Loucy (cell line): ENCODE results near the gene ELL3.

Experiments
- CTCF ChIP-seq: fragments of 200-600 bp; sonication (generic); conservative IDR thresholded peaks from 2 replicates; pipeline ENCODE4 v1.5.1; 2014; ENCODE audit warnings: mild to moderate bottlenecking, antibody characterized with exemption, low read length
- EZH2phosphoT487 ChIP-seq: fragments of 200-600 bp; IDR thresholded peaks from 2 replicates; pipeline ENCODE4 v1.6.1; 2018; ENCODE audit warnings: antibody characterized with exemption, mild to moderate bottlenecking, moderate library complexity, borderline replicate concordance

DNA sequence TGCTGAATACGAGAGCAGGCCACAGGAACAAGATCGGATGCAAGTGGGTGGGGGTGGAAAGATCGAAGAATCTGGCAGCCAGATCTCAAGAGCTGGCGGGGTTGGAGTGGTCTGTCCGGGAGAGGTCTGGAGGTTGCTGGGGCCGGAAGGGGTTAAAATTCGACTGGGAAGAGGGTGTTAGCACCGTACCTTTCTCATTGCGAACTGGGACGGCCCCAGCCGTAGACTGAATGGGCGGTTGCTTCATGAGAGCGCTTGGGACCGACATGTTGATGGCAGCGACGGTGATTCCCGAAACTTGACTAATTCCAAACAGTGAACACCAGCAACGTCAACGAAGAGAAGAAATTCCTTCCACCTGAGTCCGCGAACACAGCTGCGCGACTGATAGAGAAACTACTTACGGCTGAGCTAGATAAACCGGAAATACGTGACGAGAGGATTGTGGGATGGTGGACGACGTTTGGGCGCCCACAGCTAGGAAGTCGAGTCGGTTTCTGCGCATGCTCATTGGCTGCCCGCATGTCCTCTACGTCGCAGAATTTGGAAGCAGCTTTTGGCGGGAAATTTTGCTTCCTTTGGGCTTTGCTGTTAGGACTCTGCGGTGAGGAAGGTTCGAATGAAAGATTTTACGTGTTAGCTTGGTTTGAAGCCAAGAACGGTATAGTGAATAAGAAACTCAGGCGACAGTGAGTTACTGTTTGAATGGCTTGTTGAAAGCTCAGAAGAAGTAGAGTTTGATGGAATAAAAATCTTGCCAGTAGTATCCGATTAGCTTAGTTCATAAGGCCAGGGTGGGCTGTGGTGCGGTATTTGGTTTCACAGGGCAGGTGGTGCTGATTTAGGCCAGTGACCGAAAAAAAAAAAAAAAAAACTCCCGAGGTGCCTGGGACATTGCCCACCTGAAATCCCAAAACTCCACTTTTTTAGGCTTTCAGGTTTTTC is 47.8 kb upstream of the ELL3 start, which contains the start of gene MFAP1:
- no peak for TF ChIP-seq CTCF
- TF ChIP-seq EZH2phosphoT487 = no peak
